ENCODE data around the gene KDM8. TPM values are rescaled to one million over a fixed set of nuclear protein-coding genes. Genes with fewer than 3 reads are reported as not detected.
A peak's percentile ranks its signal among the peaks of the same experiment; 100 is the strongest.

The KDM8 gene
- total RNA-seq, 1 experiment from 2014 or later = 15.5 TPM

GRCh38 chr16:27238016-27238587 is 34.8 kb downstream of the KDM8 start:
- Mint-ChIP-seq H3K4me1 (peaks cover 17 to 29% of the 10 kb centered on the region in 2 experiments), H3K9me3 (no peaks in the 10 kb centered on the region), H3K27me3 (ENCODE audit: low read depth) (peaks cover 1% of the 10 kb centered on the region; the same call in 1 of the 2 replicates), H3K36me3 (ENCODE audit: insufficient read depth in 1 of 3, low read depth in 3 of 3) (no peaks in the 10 kb centered on the region), H3K27ac (peak overlapping the region in 2 of 3 experiments; percentile 71 to 89; a peak in 3 of 7 replicates), H3K4me3 (no peak overlapping the region; a peak in 1 of 5 replicates)
- H3K9ac ChIP-seq (ENCODE audit: extremely low read depth, insufficient read length, low read length) = no peak overlapping the region
- no peak overlapping the region for H3K23ac ChIP-seq (ENCODE audit: insufficient read length, low read depth, low read length)
- no peak overlapping the region for H2BK20ac ChIP-seq (ENCODE audit: low read depth, low read length, poor library complexity, severe bottlenecking)
- no peak overlapping the region for H2BK12ac ChIP-seq (ENCODE audit: insufficient read length, low read depth, low read length)
- H3K56ac ChIP-seq (ENCODE audit: insufficient read length, low read depth, low read length) = no peak overlapping the region
- H3K4me2 ChIP-seq (ENCODE audit: insufficient read depth, insufficient read length, low read length) = no peak overlapping the region
- no peak overlapping the region for H4K8ac ChIP-seq (replicated peaks; ENCODE audit: insufficient read length, low read depth, low read length)
- no peak overlapping the region for H3K18ac ChIP-seq (ENCODE audit: insufficient read length, low read depth, low read length)
- H2BK15ac ChIP-seq (ENCODE audit: low read depth, low read length) = no peak overlapping the region
- no peaks in the 10 kb centered on the region for H3K9me3 ChIP-seq (ENCODE audit: control insufficient read depth, low read depth, low read length)
- no peak overlapping the region for H4K5ac ChIP-seq (ENCODE audit: insufficient read length, low read depth, low read length)
- DNase-seq = no peak
- no peaks in the 10 kb centered on the region for H4K20me1 ChIP-seq (ENCODE audit: control insufficient read depth, insufficient read depth, insufficient read length)
- H3K79me2 ChIP-seq (ENCODE audit: insufficient read depth, low read length) = no peaks in the 10 kb centered on the region
- H3K79me1 ChIP-seq (ENCODE audit: insufficient read depth, low read depth, low read length, poor library complexity, severe bottlenecking) = no peaks in the 10 kb centered on the region
- H3K4me1 ChIP-seq (ENCODE audit: insufficient read depth, low read length) = peaks cover under 1% of the 10 kb centered on the region; the same call in 1 of the 2 replicates
- no peak overlapping the region for H3T11ph ChIP-seq (ENCODE audit: low read length)
- H3K27me3 ChIP-seq (ENCODE audit: insufficient read depth, low read length) = no peaks in the 10 kb centered on the region
- H3K23me2 ChIP-seq (ENCODE audit: insufficient read length, low read depth, low read length, poor library complexity, severe bottlenecking) = no peaks in the 10 kb centered on the region
- no CpG with 5 or more reads among the region's 16 CpGs for WGBS (ENCODE audit: extremely low coverage, insufficient read length, low lambda C conversion rate)
- H2BK120ac ChIP-seq (ENCODE audit: low read depth, low read length, poor library complexity, severe bottlenecking) = no peak overlapping the region
- H4K91ac ChIP-seq (ENCODE audit: insufficient read length, low read depth, low read length) = no peak overlapping the region
- no peak overlapping the region; the same call in 1 of the 2 replicates for H3K14ac ChIP-seq (ENCODE audit: insufficient read depth, low read length)
- TF ChIP-seq, protein P1, sequence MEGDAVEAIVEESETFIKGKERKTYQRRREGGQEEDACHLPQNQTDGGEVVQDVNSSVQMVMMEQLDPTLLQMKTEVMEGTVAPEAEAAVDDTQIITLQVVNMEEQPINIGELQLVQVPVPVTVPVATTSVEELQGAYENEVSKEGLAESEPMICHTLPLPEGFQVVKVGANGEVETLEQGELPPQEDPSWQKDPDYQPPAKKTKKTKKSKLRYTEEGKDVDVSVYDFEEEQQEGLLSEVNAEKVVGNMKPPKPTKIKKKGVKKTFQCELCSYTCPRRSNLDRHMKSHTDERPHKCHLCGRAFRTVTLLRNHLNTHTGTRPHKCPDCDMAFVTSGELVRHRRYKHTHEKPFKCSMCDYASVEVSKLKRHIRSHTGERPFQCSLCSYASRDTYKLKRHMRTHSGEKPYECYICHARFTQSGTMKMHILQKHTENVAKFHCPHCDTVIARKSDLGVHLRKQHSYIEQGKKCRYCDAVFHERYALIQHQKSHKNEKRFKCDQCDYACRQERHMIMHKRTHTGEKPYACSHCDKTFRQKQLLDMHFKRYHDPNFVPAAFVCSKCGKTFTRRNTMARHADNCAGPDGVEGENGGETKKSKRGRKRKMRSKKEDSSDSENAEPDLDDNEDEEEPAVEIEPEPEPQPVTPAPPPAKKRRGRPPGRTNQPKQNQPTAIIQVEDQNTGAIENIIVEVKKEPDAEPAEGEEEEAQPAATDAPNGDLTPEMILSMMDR (conservative IDR thresholded peaks at IDR 0.05) = no peak
- H2AK5ac ChIP-seq (ENCODE audit: insufficient read length, low read length) = no peak overlapping the region
- no peak overlapping the region for H2AFZ ChIP-seq (ENCODE audit: low read length)
- no peak overlapping the region for H3K4ac ChIP-seq (ENCODE audit: low read depth, low read length)
- H3K27ac ChIP-seq (ENCODE audit: insufficient read length, low read depth, low read length) = no peak overlapping the region
- no peak overlapping the region for H2BK5ac ChIP-seq (ENCODE audit: insufficient read length, low read length)
